Endothelial cell of umbilical vein (primary cell): Measurements from ENCODE around the gene TBX18. TPM values are rescaled to one million over a fixed set of nuclear protein-coding genes. Genes with fewer than 3 reads are reported as not detected.

Experiments
- BruUV-seq: library from RNA; stranded (reverse); fragments of 400-500 nt; replicated peaks from 2 replicates; lab custom pipeline; 2021; lab: Mats Ljungman, UMichigan
- CTCF ChIA-PET: fragments of 300-600, 350-600 bp; sonication (Branson Sonifier 250); formaldehyde crosslinking; loops from one replicate; lab custom pipeline; 2021; ENCODE audit warnings: antibody characterized with exemption, inconsistent platforms; lab: Charles Lee
- POLR2A ChIA-PET: fragments of 300-600, 350-600 bp; sonication (Branson Sonifier 250); formaldehyde crosslinking; loops from one replicate; lab custom pipeline; 2021; ENCODE audit warnings: antibody characterized with exemption, inconsistent platforms; lab: Charles Lee
- DNase-seq: peaks from one replicate; pipeline ENCODE4 v3.0.0-alpha.2; 2011; ENCODE audit warnings: low read depth, low spot score
- FAIRE-seq: peaks from 2 replicates; lab custom pipeline; 2011; peaks lifted over from hg19 to GRCh38; lab: Jason Lieb, UNC
- H2AFZ ChIP-seq: 2 replicates; pipeline ENCODE4 v1.6.0; 2012; ENCODE audit warnings: low read depth, low read length, control low read depth, inconsistent platforms
- H3K27ac ChIP-seq: 2 replicates; pipeline ENCODE4 v1.5.1; 2011; ENCODE audit warnings: low read depth, mild to moderate bottlenecking, control low read depth, low read length, moderate library complexity; ENCODE audit not compliant: insufficient read depth
- H3K27me3 ChIP-seq, 2 experiments: 2 replicates each; pipeline versions ENCODE4 v1.6.0 to v1.6.1; 2011; ENCODE audit warnings: low read length in 2 of 2, mixed read lengths in 1 of 2; ENCODE audit not compliant: control insufficient read depth in 2 of 2, insufficient read depth in 2 of 2
- H3K36me3 ChIP-seq, 2 experiments: 2 replicates in 1 of 2; 3 replicates in 1 of 2; pipeline ENCODE4 v1.5.1; 2011; ENCODE audit warnings: low read length in 2 of 2, mild to moderate bottlenecking in 1 of 2, moderate library complexity in 1 of 2; ENCODE audit not compliant: control insufficient read depth in 2 of 2, insufficient read depth in 2 of 2; ENCODE audit errors: extremely low read depth in 1 of 2
- H3K4me1 ChIP-seq: 3 replicates; pipeline ENCODE4 v1.5.1; 2011; ENCODE audit warnings: mild to moderate bottlenecking, low read length; ENCODE audit not compliant: control insufficient read depth, insufficient read depth; ENCODE audit errors: extremely low read depth
- H3K4me2 ChIP-seq: 2 replicates; pipeline ENCODE4 v1.6.1; 2011; ENCODE audit warnings: low read length, control low read depth, mixed read lengths; ENCODE audit not compliant: insufficient read depth
- H3K4me3 ChIP-seq, 3 experiments: fragments of 200-600 bp in 1 of 3; sonication (generic), shearing (Covaris generic) in 1 of 3; replicated peaks in 1 of 3; 2 replicates each; pipeline ENCODE4 v1.5.1; 2011 to 2016; ENCODE audit warnings: control low read depth in 3 of 3, low read length in 3 of 3, mild to moderate bottlenecking in 2 of 3, inconsistent platforms in 1 of 3, low read depth in 1 of 3, moderate library complexity in 1 of 3; ENCODE audit not compliant: insufficient read depth in 1 of 3
- H3K79me2 ChIP-seq: 2 replicates; pipeline ENCODE4 v1.6.0; 2012; ENCODE audit warnings: low read length, inconsistent platforms; ENCODE audit not compliant: control insufficient read depth, insufficient read depth
- H3K9ac ChIP-seq: replicated peaks from 2 replicates; pipeline ENCODE3; 2011; ENCODE audit warnings: low read length, control low read depth; ENCODE audit not compliant: insufficient read depth; ENCODE audit errors: extremely low read depth
- H3K9me1 ChIP-seq: replicated peaks from 3 replicates; pipeline ENCODE4 v1.6.0; 2011; ENCODE audit warnings: mild to moderate bottlenecking, low read length; ENCODE audit not compliant: control insufficient read depth, insufficient read depth; ENCODE audit errors: extremely low read depth
- H3K9me3 ChIP-seq: replicated peaks from 2 replicates; pipeline ENCODE4 v1.5.1; 2012; ENCODE audit warnings: low read length, inconsistent platforms; ENCODE audit not compliant: control insufficient read depth, insufficient read depth
- H4K20me1 ChIP-seq: replicated peaks from 2 replicates; pipeline ENCODE3; 2011; ENCODE audit warnings: mild to moderate bottlenecking, low read length; ENCODE audit not compliant: control insufficient read depth, insufficient read depth; ENCODE audit errors: extremely low read depth
- EZH2 ChIP-seq: IDR thresholded peaks from 2 replicates; pipeline ENCODE4 v1.6.1; 2012; ENCODE audit warnings: borderline replicate concordance, low read depth, mild to moderate bottlenecking, moderate library complexity, low read length, inconsistent platforms; ENCODE audit not compliant: severe bottlenecking
- FOS ChIP-seq: IDR thresholded peaks from 2 replicates; pipeline ENCODE4 v1.6.1; 2011; ENCODE audit warnings: mild to moderate bottlenecking, low read length, moderate library complexity, borderline replicate concordance; ENCODE audit not compliant: insufficient read depth
- GATA2 ChIP-seq: IDR thresholded peaks from 2 replicates; pipeline ENCODE4 v1.7.0; 2011; ENCODE audit warnings: low read depth, mild to moderate bottlenecking, moderate library complexity, mixed read lengths, low read length; ENCODE audit not compliant: insufficient read length, insufficient read depth
- JUN ChIP-seq: IDR thresholded peaks from 2 replicates; pipeline ENCODE4 v1.6.1; 2011; ENCODE audit warnings: borderline replicate concordance, low read depth; ENCODE audit not compliant: insufficient read length, insufficient read depth
- MYC ChIP-seq: IDR thresholded peaks from one replicate; pipeline ENCODE4 v1.6.1; 2011; ENCODE audit warnings: mild to moderate bottlenecking, low read depth, low read length
- POLR2A ChIP-seq: IDR thresholded peaks from 2 replicates; pipeline ENCODE4 v1.6.1; 2012; ENCODE audit warnings: low read depth, mild to moderate bottlenecking, control low read depth, low read length
- dilution Hi-C: fragments of 300-500 bp; cut with MboI; formaldehyde crosslinking; loops from one replicate; pipeline ENCODE4 v1.15.0; 2019; ENCODE audit warnings: low sequenced_read_pairs; ENCODE audit not compliant: extremely low pct_ligation_motif_present
- intact Hi-C: fragments of 100-400 bp; cut with micrococcal nuclease; formaldehyde crosslinking; loops from one replicate; pipeline ENCODE4 v1.10.0; 2022
- polyA plus RNA-seq, 4 experiments: library from polyadenylated mRNA; depleted of rRNA in 3 of 4; stranded (reverse) in 3 of 4; unstranded in 1 of 4; fragments of >200 nt; gene quantifications; 2 replicates each; pipeline versions ENCODE4 v1.2.1 to v1.2.3, GENCODE V29; 2011 to 2012; ENCODE audit warnings: missing spikeins in 1 of 4
- total RNA-seq: library from RNA; stranded (reverse); gene quantifications from 2 replicates; pipeline ENCODE4 v1.2.3, GENCODE V29; 2021
- TF ChIP-seq, protein P1 (sequence below), 2 donors: IDR thresholded peaks; 1 replicate in 1 of 2; 2 replicates in 1 of 2; pipeline ENCODE4 v1.5.1; 2011; ENCODE audit warnings: low read length in 2 of 2, mild to moderate bottlenecking in 2 of 2, moderate library complexity in 2 of 2, control low read depth in 1 of 2, inconsistent platforms in 1 of 2, low read depth in 1 of 2; ENCODE audit not compliant: insufficient read depth in 1 of 2; ENCODE audit errors: extremely low read depth in 1 of 2

The TBX18 gene
- total and polyA plus RNA-seq, 2 donors (not counting 3 experiments of a cell fraction or from before 2014, with no cell fraction given): 28.4 to 60.5 TPM

GRCh38 chr6:84808491-84809061 is 44.2 kb upstream of the TBX18 start:
- TF ChIP-seq MYC (no peak), EZH2 (no peak), FOS (no peak), POLR2A (no peak), JUN (no peak), GATA2 (no peak)
- TF ChIP-seq, protein P1, sequence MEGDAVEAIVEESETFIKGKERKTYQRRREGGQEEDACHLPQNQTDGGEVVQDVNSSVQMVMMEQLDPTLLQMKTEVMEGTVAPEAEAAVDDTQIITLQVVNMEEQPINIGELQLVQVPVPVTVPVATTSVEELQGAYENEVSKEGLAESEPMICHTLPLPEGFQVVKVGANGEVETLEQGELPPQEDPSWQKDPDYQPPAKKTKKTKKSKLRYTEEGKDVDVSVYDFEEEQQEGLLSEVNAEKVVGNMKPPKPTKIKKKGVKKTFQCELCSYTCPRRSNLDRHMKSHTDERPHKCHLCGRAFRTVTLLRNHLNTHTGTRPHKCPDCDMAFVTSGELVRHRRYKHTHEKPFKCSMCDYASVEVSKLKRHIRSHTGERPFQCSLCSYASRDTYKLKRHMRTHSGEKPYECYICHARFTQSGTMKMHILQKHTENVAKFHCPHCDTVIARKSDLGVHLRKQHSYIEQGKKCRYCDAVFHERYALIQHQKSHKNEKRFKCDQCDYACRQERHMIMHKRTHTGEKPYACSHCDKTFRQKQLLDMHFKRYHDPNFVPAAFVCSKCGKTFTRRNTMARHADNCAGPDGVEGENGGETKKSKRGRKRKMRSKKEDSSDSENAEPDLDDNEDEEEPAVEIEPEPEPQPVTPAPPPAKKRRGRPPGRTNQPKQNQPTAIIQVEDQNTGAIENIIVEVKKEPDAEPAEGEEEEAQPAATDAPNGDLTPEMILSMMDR (IDR thresholded peaks at IDR 0.05; ENCODE audit: extremely low read depth in 1 of 2, insufficient read depth in 1 of 2, low read depth in 1 of 2, low read length in 2 of 2): no peak
- Histone ChIP-seq H3K27ac (no peak overlapping the region), H3K4me3 (no peak overlapping the region), H3K9me1 (no peaks in the 10 kb centered on the region), H4K20me1 (no peaks in the 10 kb centered on the region), H2AFZ (no peak overlapping the region), H3K27me3 (peaks cover 2 to 17% of the 10 kb centered on the region in 2 experiments), H3K4me1 (peaks cover 13% of the 10 kb centered on the region), H3K79me2 (no peaks in the 10 kb centered on the region), H3K4me2 (no peak overlapping the region), H3K36me3 (no peaks in the 10 kb centered on the region), H3K9ac (no peak overlapping the region), H3K9me3 (no peaks in the 10 kb centered on the region)
- no peak for FAIRE-seq
- dilution Hi-C loops (no loop called here), intact Hi-C loops (no loop called here)
- no TSS peak for BruUV-seq
- CTCF ChIA-PET: no interaction called here
- DNase-seq: no peak
- POLR2A ChIA-PET: no interaction called here
